Body of pancreas (tissue), 4 donors: ENCODE results near the gene PTPRN.

ENCODE experiments used
- POLR2A ChIP-seq, 3 donors: fragments of 450-650 bp; IDR thresholded peaks; one replicate each; pipeline ENCODE4 v1.6.1; 2016; ENCODE audit warnings: antibody characterized with exemption in 3 of 3, mild to moderate bottlenecking in 2 of 3
- TF ChIP-seq, protein P1 (sequence below), 7 experiments: fragments of 450-650 bp in 4 of 7; fragments of 200-600 bp in 3 of 7; sonication (generic) in 3 of 7; IDR thresholded peaks; one replicate each; pipeline ENCODE4 v1.5.1; 2016 to 2019; ENCODE audit warnings: antibody characterized with exemption in 7 of 7

DNA sequence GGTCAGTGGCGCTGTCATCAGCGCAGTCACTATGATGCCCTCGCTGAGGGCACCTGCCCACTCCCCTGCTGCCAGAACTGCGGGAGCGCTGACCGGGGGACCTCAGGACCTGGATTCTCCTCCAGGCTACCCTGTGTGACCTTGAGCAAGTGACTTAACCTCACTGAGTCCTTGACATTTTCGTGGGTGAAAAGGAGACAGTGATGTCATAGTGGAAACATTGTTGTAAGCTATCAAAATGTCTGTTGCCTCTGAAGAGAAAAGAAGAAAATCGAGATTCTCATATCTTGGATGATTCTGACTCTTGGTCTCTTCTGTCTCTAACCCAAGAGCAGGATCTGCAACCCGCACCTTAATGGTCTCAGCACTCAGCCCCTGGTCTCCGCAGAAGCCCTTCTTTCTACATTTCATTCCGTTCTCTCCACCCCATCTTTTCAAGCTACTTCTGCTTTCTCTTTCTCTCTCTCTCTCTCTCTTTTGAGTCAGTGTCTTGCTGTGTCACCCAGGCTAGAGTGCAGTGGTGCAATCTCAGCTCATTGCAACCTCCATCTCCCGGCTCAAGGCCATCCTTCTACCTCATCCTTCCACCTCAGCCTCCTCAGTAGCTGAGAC is 54.5 kb downstream of the PTPRN start:
- TF ChIP-seq, protein P1, sequence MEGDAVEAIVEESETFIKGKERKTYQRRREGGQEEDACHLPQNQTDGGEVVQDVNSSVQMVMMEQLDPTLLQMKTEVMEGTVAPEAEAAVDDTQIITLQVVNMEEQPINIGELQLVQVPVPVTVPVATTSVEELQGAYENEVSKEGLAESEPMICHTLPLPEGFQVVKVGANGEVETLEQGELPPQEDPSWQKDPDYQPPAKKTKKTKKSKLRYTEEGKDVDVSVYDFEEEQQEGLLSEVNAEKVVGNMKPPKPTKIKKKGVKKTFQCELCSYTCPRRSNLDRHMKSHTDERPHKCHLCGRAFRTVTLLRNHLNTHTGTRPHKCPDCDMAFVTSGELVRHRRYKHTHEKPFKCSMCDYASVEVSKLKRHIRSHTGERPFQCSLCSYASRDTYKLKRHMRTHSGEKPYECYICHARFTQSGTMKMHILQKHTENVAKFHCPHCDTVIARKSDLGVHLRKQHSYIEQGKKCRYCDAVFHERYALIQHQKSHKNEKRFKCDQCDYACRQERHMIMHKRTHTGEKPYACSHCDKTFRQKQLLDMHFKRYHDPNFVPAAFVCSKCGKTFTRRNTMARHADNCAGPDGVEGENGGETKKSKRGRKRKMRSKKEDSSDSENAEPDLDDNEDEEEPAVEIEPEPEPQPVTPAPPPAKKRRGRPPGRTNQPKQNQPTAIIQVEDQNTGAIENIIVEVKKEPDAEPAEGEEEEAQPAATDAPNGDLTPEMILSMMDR (IDR thresholded peaks at IDR 0.05), result no peak
- no peak for TF ChIP-seq POLR2A (IDR thresholded peaks at IDR 0.05)
